MM.1S (cell line): Measurements from ENCODE around the gene SORCS2.

Experiments
- DNase-seq: peaks from one replicate; pipeline ENCODE4 v3.0.0-alpha.2; 2015
- H2AFZ ChIP-seq: fragments of 300-600 bp; sonication (generic); 2 replicates; pipeline ENCODE4 v1.6.0; 2016; ENCODE audit warnings: antibody characterized with exemption, low read length
- H3F3A ChIP-seq: fragments of 300-600 bp; sonication (generic); 2 replicates; pipeline ENCODE4 v1.6.1; 2016; ENCODE audit warnings: mild to moderate bottlenecking, antibody characterized with exemption, low read length, moderate library complexity, mixed read lengths; ENCODE audit not compliant: insufficient read depth
- H3K27ac ChIP-seq: fragments of 300-600 bp; sonication (generic); 2 replicates; pipeline ENCODE4 v1.5.1; 2016; ENCODE audit warnings: mild to moderate bottlenecking, low read length
- H3K27me3 ChIP-seq: fragments of 300-600 bp; sonication (generic); replicated peaks from 2 replicates; pipeline ENCODE4 v1.6.0; 2016; ENCODE audit warnings: low read length; ENCODE audit not compliant: insufficient read depth
- H3K36me3 ChIP-seq: fragments of 300-600 bp; sonication (generic); replicated peaks from 2 replicates; pipeline ENCODE4 v1.6.1; 2016; ENCODE audit warnings: mild to moderate bottlenecking, low read length, mixed read lengths; ENCODE audit not compliant: insufficient read depth
- H3K4me1 ChIP-seq: fragments of 300-600 bp; sonication (generic); 2 replicates; pipeline ENCODE4 v1.6.1; 2016; ENCODE audit warnings: low read length, mixed read lengths
- H3K4me2 ChIP-seq: fragments of 300-600 bp; sonication (generic); 2 replicates; pipeline ENCODE4 v1.6.0; 2016; ENCODE audit warnings: low read depth, low read length
- H3K4me3 ChIP-seq: fragments of 300-600 bp; sonication (generic); 2 replicates; pipeline ENCODE4 v1.5.1; 2016; ENCODE audit warnings: low read length, mixed read lengths
- H3K79me2 ChIP-seq: fragments of 300-600 bp; sonication (generic); 2 replicates; pipeline ENCODE4 v1.6.1; 2016; ENCODE audit warnings: mixed run types, low read length, mixed read lengths
- H3K9ac ChIP-seq: fragments of 300-600 bp; sonication (generic); 2 replicates; pipeline ENCODE4 v1.6.1; 2016; ENCODE audit warnings: low read length, mixed read lengths
- H3K9me2 ChIP-seq: fragments of 300-600 bp; sonication (generic); replicated peaks from 2 replicates; pipeline ENCODE4 v1.6.1; 2016; ENCODE audit warnings: mild to moderate bottlenecking, low read length, mixed read lengths; ENCODE audit not compliant: insufficient read depth
- H3K9me3 ChIP-seq: fragments of 300-600 bp; sonication (generic); replicated peaks from 2 replicates; pipeline ENCODE4 v1.6.1; 2016; ENCODE audit warnings: mild to moderate bottlenecking, low read length, mixed read lengths; ENCODE audit not compliant: insufficient read depth
- H4K20me1 ChIP-seq: fragments of 300-600 bp; sonication (generic); 2 replicates; pipeline ENCODE4 v1.6.1; 2016; ENCODE audit warnings: mild to moderate bottlenecking, low read length, moderate library complexity, mixed read lengths; ENCODE audit not compliant: insufficient read depth
- CTCF ChIP-seq: fragments of 300-600 bp; sonication (generic); IDR thresholded peaks from 2 replicates; pipeline ENCODE4 v1.5.1; 2016; ENCODE audit warnings: antibody characterized with exemption, low read length, mixed read lengths
- EZH2 ChIP-seq: fragments of 300-600 bp; sonication (generic); optimal IDR thresholded peaks from 2 replicates; pipeline ENCODE3; 2017; ENCODE audit warnings: low read depth, mild to moderate bottlenecking, antibody characterized with exemption, low read length, mixed read lengths
- EZH2phosphoT487 ChIP-seq: fragments of 300-600 bp; sonication (generic); IDR thresholded peaks from 2 replicates; pipeline ENCODE4 v1.6.1; 2018; ENCODE audit warnings: antibody characterized with exemption, low read length

The SORCS2 gene

GRCh38 chr4:7677086-7677485, 484.7 kb downstream of the SORCS2 start:
- Histone ChIP-seq H3K4me1 (no peaks in the 10 kb centered on the region), H3K9me3 (no peaks in the 10 kb centered on the region), H3K27me3 (peaks cover 97% of the 10 kb centered on the region), H3K9ac (no peak overlapping the region), H2AFZ (no peak overlapping the region), H3K79me2 (no peaks in the 10 kb centered on the region), H3K4me2 (no peak overlapping the region), H3F3A (no peaks in the 10 kb centered on the region), H3K27ac (no peak overlapping the region), H3K4me3 (no peak overlapping the region), H3K36me3 (no peaks in the 10 kb centered on the region), H3K9me2 (no peaks in the 10 kb centered on the region), H4K20me1 (no peaks in the 10 kb centered on the region)
- TF ChIP-seq CTCF = no peak
- no peak for TF ChIP-seq EZH2
- no peak for TF ChIP-seq EZH2phosphoT487
- no peak for DNase-seq

GRCh38 chr4:7677799-7678301, 485.5 kb downstream of the SORCS2 start:
- peaks cover 97% of the 10 kb centered on the region for H3K27me3 ChIP-seq
- H3K4me3 ChIP-seq = no peak overlapping the region
- no peaks in the 10 kb centered on the region for H3F3A ChIP-seq
- TF ChIP-seq CTCF (no peak), EZH2 (no peak), EZH2phosphoT487 (no peak)
- no peaks in the 10 kb centered on the region for H4K20me1 ChIP-seq
- H3K36me3 ChIP-seq = no peaks in the 10 kb centered on the region
- no peaks in the 10 kb centered on the region for H3K9me2 ChIP-seq
- no peak overlapping the region for H3K27ac ChIP-seq
- no peaks in the 10 kb centered on the region for H3K4me1 ChIP-seq
- no peaks in the 10 kb centered on the region for H3K9me3 ChIP-seq
- H3K9ac ChIP-seq = no peak overlapping the region
- DNase-seq = no peak
- no peak overlapping the region for H3K4me2 ChIP-seq
- H3K79me2 ChIP-seq = no peaks in the 10 kb centered on the region
- H2AFZ ChIP-seq = no peak overlapping the region

- no peaks in the 10 kb centered on the region for H3K79me2 ChIP-seq
- no peak for DNase-seq
- no peak for TF ChIP-seq EZH2phosphoT487
- TF ChIP-seq EZH2 = no peak
- no peak for TF ChIP-seq CTCF
- H2AFZ ChIP-seq = no peak overlapping the region
- H3K36me3 ChIP-seq = no peaks in the 10 kb centered on the region
- H3F3A ChIP-seq = no peaks in the 10 kb centered on the region
- H3K9me3 ChIP-seq = no peaks in the 10 kb centered on the region
- no peak overlapping the region for H3K9ac ChIP-seq
- no peak overlapping the region for H3K4me3 ChIP-seq
- no peak overlapping the region for H3K4me2 ChIP-seq
- no peak overlapping the region for H3K27ac ChIP-seq
- H3K4me1 ChIP-seq = no peaks in the 10 kb centered on the region
- H4K20me1 ChIP-seq = no peaks in the 10 kb centered on the region
- peaks cover 97% of the 10 kb centered on the region for H3K27me3 ChIP-seq
- H3K9me2 ChIP-seq = no peaks in the 10 kb centered on the region
These were observed 486.0 kb downstream of the SORCS2 start for GRCh38 chr4:7678318-7678852.
